GM06990 (cell line): ENCODE data around the gene ETV6.

Source experiments
- DNase-seq: peaks from one replicate; pipeline ENCODE4 v3.0.0-alpha.2; 2011; ENCODE audit not compliant: insufficient read length; ENCODE audit errors: extremely low read depth
- H3K27me3 ChIP-seq: replicated peaks from 2 replicates; pipeline ENCODE4 v1.6.0; 2011; ENCODE audit warnings: low read length; ENCODE audit not compliant: control insufficient read depth, insufficient read depth
- H3K36me3 ChIP-seq: 2 replicates; pipeline ENCODE4 v1.5.1; 2011; ENCODE audit warnings: low read length; ENCODE audit not compliant: control insufficient read depth, insufficient read depth
- H3K4me3 ChIP-seq: replicated peaks from 2 replicates; pipeline ENCODE4 v1.5.1; 2011; ENCODE audit warnings: low read depth, mild to moderate bottlenecking, control low read depth, low read length
- TF ChIP-seq, protein P1 (sequence below): IDR thresholded peaks from 2 replicates; pipeline ENCODE4 v1.5.1; 2011; ENCODE audit warnings: low read length, control low read depth, mild to moderate bottlenecking, inconsistent platforms; ENCODE audit not compliant: insufficient read depth, poor library complexity, severe bottlenecking

ETV6 gene

DNA sequence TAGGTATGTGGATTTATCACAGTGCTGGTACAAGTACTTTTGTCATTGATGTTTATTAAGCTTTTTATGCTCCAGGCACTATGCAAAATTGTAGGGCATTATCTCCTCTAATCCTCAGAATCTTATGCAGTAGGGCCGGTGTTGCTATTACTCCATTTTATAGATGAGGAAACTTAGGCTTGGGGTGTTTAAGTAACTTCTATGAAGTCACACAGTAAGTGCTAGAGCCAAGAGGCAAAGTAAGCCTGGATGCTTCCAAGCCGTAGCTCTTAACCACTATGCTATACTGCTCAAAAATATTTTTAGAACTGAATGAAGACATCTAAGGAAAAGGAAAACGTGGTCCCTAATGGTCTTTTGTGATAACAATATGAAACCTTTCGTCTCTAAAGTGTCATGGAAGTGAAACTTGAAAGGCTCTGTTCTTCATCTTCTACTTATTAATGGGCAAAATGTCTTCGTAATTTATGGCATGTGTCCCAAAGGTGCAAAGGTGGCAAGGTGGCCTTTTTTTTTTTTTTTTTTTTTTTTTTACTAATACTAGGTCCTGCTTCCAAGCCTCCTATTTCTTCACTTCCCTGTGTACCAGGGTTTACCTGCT, 85.2 kb downstream of the ETV6 start:
- TF ChIP-seq, protein P1, sequence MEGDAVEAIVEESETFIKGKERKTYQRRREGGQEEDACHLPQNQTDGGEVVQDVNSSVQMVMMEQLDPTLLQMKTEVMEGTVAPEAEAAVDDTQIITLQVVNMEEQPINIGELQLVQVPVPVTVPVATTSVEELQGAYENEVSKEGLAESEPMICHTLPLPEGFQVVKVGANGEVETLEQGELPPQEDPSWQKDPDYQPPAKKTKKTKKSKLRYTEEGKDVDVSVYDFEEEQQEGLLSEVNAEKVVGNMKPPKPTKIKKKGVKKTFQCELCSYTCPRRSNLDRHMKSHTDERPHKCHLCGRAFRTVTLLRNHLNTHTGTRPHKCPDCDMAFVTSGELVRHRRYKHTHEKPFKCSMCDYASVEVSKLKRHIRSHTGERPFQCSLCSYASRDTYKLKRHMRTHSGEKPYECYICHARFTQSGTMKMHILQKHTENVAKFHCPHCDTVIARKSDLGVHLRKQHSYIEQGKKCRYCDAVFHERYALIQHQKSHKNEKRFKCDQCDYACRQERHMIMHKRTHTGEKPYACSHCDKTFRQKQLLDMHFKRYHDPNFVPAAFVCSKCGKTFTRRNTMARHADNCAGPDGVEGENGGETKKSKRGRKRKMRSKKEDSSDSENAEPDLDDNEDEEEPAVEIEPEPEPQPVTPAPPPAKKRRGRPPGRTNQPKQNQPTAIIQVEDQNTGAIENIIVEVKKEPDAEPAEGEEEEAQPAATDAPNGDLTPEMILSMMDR = no peak
- Histone ChIP-seq H3K27me3 (no peaks in the 10 kb centered on the region), H3K36me3 (no peaks in the 10 kb centered on the region; the same call in 1 of the 2 replicates), H3K4me3 (no peak overlapping the region)
- DNase-seq = no peak

DNA sequence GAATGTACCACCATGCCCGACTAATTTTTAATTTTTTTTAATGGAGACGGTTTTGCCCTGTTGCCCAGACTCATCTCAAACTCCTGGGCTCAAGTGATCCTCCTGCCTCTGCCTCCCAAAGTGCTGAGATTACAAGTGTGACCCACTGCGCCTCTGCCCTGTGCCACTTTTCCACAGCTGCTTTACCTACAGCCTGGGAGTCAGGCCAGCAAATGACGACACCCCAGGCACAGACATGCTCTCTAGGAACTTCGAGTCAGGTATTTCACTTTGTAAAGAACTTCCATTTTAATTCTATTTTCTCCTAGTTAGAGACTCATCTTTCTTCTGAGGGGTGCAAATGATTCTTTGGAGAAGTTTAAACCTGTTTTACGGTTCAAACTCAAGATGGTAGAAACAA, 89.0 kb downstream of the ETV6 start:
- Histone ChIP-seq H3K36me3 (no peaks in the 10 kb centered on the region; the same call in none of the 2 replicates), H3K4me3 (no peak overlapping the region), H3K27me3 (no peaks in the 10 kb centered on the region)
- TF ChIP-seq, protein P1 = no peak
- no peak for DNase-seq

DNA sequence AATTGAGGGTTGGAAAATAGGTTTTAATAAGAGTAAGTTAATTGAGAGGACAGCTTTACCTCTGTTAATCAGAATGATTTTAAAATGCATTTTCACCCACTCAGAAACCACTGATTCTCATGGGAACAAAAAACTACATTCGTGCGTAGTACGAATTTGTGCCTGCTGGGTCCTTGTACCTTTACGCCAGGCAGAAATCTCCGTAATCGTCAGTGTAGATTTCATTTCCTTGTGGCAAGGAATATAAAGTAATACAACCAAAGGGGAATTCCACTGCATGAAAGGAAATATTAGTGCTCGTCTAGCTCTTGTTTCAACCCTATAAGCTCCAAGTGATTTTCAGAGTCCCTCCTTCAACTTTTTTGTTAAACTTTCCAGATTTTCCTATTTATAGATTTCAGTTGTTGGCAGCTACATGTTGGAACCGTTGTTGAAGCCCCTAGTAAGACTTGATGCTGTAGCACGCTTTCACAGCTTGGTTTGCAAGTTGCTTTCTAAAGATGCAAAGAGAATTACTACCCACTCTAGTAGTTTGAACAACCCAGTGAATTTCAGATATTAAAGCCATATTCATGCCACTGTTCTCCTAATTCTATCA, 90.6 kb downstream of the ETV6 start:
- Histone ChIP-seq H3K4me3 (no peak overlapping the region), H3K27me3 (no peaks in the 10 kb centered on the region), H3K36me3 (no peaks in the 10 kb centered on the region; the same call in 1 of the 2 replicates)
- DNase-seq = no peak
- TF ChIP-seq, protein P1 = no peak

DNA sequence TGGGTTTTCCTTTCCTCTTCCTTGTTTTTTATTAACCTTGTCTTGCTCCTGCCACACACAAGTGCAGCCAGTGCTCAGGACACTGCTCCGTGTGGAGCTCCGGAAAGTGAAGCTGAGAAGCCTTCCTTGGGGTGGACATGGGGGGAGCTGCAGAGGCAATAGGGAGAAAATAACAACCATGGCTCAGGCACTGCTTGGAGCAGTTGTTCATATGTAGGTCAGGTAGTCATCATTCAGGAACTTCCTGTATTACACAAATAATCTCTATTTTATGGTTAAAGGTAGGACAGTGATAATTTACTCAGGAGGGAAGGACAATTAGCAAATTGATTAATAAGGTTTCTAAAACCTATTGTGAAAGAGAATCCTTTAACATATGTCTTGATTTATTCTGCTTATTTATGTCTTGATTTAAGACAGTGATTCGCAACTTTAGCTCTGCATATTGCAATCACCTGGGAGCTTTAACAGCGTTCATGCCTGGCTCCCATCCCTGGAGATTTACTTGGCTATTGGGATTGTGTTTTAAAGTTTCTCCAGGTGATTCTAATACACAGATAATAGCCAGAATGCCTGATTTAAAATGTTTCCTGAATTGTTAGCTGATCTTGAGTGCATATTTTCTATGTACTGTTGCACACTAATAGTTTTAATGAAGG, 92.1 kb downstream of the ETV6 start:
- Histone ChIP-seq H3K36me3 (no peaks in the 10 kb centered on the region; the same call in 1 of the 2 replicates), H3K4me3 (no peak overlapping the region), H3K27me3 (no peaks in the 10 kb centered on the region)
- TF ChIP-seq, protein P1 = no peak
- DNase-seq = no peak

DNA sequence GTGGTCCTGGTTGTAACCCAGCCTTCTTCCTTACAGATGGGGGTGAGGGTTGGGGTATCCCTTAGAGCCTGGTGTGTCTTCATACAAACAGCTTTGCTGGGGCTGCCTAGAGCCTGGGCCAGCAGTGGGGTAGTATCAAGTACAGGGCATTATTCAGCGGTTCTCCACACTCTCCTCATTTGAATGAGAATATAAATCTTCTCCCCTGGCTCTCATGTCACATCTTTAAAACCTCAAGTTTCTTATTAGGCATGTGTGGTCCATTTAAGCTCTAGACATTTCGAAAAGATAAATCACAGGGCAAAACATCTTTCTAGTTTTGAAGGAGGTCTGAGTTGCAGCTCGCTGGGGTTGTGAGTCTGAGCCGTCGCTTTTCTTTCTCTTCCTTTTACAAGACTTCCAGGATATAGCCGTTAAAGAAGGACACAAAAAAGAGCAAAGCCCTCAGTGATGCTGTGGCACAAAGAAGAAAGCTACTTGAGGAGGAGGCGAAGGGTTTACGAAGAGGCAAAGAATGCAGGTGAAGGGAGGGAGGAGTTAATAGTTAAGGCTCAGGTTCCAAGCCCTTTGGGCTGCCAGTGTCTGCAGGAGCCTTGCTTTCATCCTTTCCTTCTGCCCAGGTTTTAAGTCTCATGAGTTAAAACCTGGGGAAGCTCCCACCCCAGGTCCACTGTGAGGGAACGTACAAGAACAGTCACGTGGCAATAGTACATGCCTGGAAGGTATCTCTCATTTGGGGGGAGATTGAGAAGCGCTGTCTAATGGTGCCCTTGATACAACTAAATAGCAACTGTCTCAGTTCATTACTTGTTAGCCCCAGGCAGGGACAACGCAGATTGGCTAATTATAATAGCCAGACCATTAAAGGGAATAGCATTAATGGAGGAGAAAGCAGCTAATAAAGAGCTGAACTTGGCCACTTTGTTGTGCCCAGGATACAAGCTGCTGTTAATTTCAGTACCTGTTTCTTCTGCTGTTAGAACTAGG, 94.2 kb downstream of the ETV6 start:
- TF ChIP-seq, protein P1 = no peak
- Histone ChIP-seq H3K36me3 (no peaks in the 10 kb centered on the region; the same call in 1 of the 2 replicates), H3K27me3 (no peaks in the 10 kb centered on the region), H3K4me3 (no peak overlapping the region)
- DNase-seq = no peak
